SKM-1 treated with dmso at 0.1 percent for 144 hours (cell line): ENCODE measurements around the gene TP63.
A peak's percentile ranks its signal among the peaks of the same experiment; 100 is the strongest.
"Not testable (repeated sequence)": the region's sequence is repeated elsewhere in the genome, so short reads cannot be mapped to it uniquely, and the experiment has no call there.

ENCODE experiments used
- DNase-seq: peaks from one replicate; lab custom pipeline; 2025; ENCODE audit not compliant: unreplicated experiment; lab: John Stamatoyannopoulos, UW

Gene TP63

GRCh38 chr3:189625572-189625971 lies 5.6 kb upstream of the TP63 start:
- DNase-seq, result no peak

- DNase-seq, result no peak
These were observed 4.9 kb upstream of the TP63 start for GRCh38 chr3:189626286-189626685.

- no peak for DNase-seq
These were observed 1.3 kb upstream of the TP63 start for GRCh38 chr3:189629803-189630455.

- no peak for DNase-seq
These were observed 319 bp upstream of the TP63 start for GRCh38 chr3:189630767-189631372.

GRCh38 chr3:189631409-189631808 lies 220 bp downstream of the TP63 start:
- DNase-seq, result no peak

GRCh38 chr3:189632242-189632641 lies 1.1 kb downstream of the TP63 start:
- no peak for DNase-seq

GRCh38 chr3:189635339-189635738 lies 4.2 kb downstream of the TP63 start:
- no peak for DNase-seq

- no peak for DNase-seq
These were observed 4.9 kb downstream of the TP63 start for GRCh38 chr3:189636048-189636447.

- DNase-seq, result no peak
These were observed 6.6 kb downstream of the TP63 start for GRCh38 chr3:189637750-189638149.

- DNase-seq, result no peak
These were observed 7.3 kb downstream of the TP63 start for GRCh38 chr3:189638276-189639031.

- no peak for DNase-seq
These were observed 10.6 kb downstream of the TP63 start for GRCh38 chr3:189641776-189642175.

- no peak for DNase-seq
These were observed 15.8 kb downstream of the TP63 start for GRCh38 chr3:189646853-189647542.

- no peak for DNase-seq
These were observed 20.9 kb downstream of the TP63 start for GRCh38 chr3:189652042-189652441.

- DNase-seq, result no peak
These were observed 24.4 kb downstream of the TP63 start for GRCh38 chr3:189655617-189656016.

- DNase-seq, result no peak
These were observed 28.4 kb downstream of the TP63 start for GRCh38 chr3:189659571-189659970.

GRCh38 chr3:189664311-189664710 lies 33.1 kb downstream of the TP63 start:
- peak; percentile 47 for DNase-seq

- not testable (repeated sequence) for DNase-seq
These were observed 41.2 kb downstream of the TP63 start for GRCh38 chr3:189672346-189672745.

- no peak for DNase-seq
These were observed 42.3 kb downstream of the TP63 start for GRCh38 chr3:189673535-189673934.

GRCh38 chr3:189674249-189674913 lies 43.2 kb downstream of the TP63 start:
- no peak for DNase-seq

GRCh38 chr3:189677667-189678066 lies 46.5 kb downstream of the TP63 start:
- no peak for DNase-seq

GRCh38 chr3:189680723-189681122 lies 49.5 kb downstream of the TP63 start:
- no peak for DNase-seq
